HCT116 (cell line): ENCODE measurements around the gene CAPN9. TPM values are rescaled to one million over a fixed set of nuclear protein-coding genes. Genes with fewer than 3 reads are reported as not detected.
"Not testable (repeated sequence)": the region's sequence is repeated elsewhere in the genome, so short reads cannot be mapped to it uniquely, and the experiment has no call there.

Experiments
- ATAC-seq: fragments of 200-7000 bp; cut with Tn5 transposase; 2 replicates; pipeline ENCODE4 v1.9.1; 2020; ENCODE audit warnings: mild to moderate bottlenecking, moderate library complexity
- BruUV-seq: library from RNA; stranded (reverse); fragments of 400-500 nt; replicated peaks from 2 replicates; lab custom pipeline; 2021; lab: Mats Ljungman, UMichigan
- CTCF ChIA-PET: fragments of 300-600 bp; sonication (Branson Sonifier 250); formaldehyde crosslinking; loops from one replicate; lab custom pipeline; 2021; ENCODE audit warnings: antibody characterized with exemption; lab: Charles Lee
- POLR2A ChIA-PET: fragments of 300-600, 350-600 bp; sonication (Branson Sonifier 250); formaldehyde crosslinking; loops from one replicate; lab custom pipeline; 2021; ENCODE audit warnings: antibody characterized with exemption; lab: Charles Lee
- RAD21 ChIA-PET, 2 experiments: fragments of 300-600 bp; sonication (Branson Sonifier 250); formaldehyde crosslinking; loops; one replicate each; lab custom pipeline; 2023; ENCODE audit warnings: low total read pairs in 2 of 2; ENCODE audit not compliant: uncharacterized antibody in 2 of 2, unreplicated experiment in 2 of 2, low non-redundant PET in 1 of 2; lab: Charles Lee
- DNase-seq: peaks from one replicate; pipeline ENCODE4 v3.0.0-alpha.2; 2010; ENCODE audit warnings: low read depth, low spot score
- H2AFZ ChIP-seq: fragments of 200-600 bp; shearing (Covaris generic), sonication (generic); 2 replicates; pipeline ENCODE4 v1.6.1; 2017; ENCODE audit warnings: low read depth, mixed run types, mixed read lengths, antibody characterized with exemption, low read length; ENCODE audit not compliant: poor library complexity, severe bottlenecking
- H3K27ac ChIP-seq: 2 replicates; pipeline ENCODE4 v1.5.1; 2012; ENCODE audit warnings: low read depth, low read length
- H3K27me3 ChIP-seq: fragments of 200-600 bp; sonication (generic); 2 replicates; pipeline ENCODE4 v1.6.1; 2016; ENCODE audit warnings: mixed run types, low read length, mixed read lengths; ENCODE audit not compliant: insufficient read depth
- H3K36me3 ChIP-seq, 2 experiments: fragments of 200-500 bp in 1 of 2; fragments of 200-600 bp in 1 of 2; sonication (Bioruptor generic) in 1 of 2; sonication (generic) in 1 of 2; 2 replicates each; pipeline versions ENCODE4 v1.5.1 to v1.6.1; 2014 to 2016; ENCODE audit warnings: low read length in 2 of 2, inconsistent platforms in 1 of 2, mixed read lengths in 1 of 2, mixed run types in 1 of 2; ENCODE audit not compliant: insufficient read depth in 2 of 2, control insufficient read depth in 1 of 2
- H3K4me1 ChIP-seq, 2 experiments: fragments of 200-600 bp in 1 of 2; sonication (generic) in 1 of 2; 2 replicates each; pipeline versions ENCODE4 v1.5.1 to v1.6.1; 2012 to 2017; ENCODE audit warnings: low read length in 2 of 2, inconsistent platforms in 1 of 2, mild to moderate bottlenecking in 1 of 2, mixed read lengths in 1 of 2, mixed run types in 1 of 2, moderate library complexity in 1 of 2; ENCODE audit not compliant: insufficient read depth in 2 of 2, control insufficient read depth in 1 of 2
- H3K4me2 ChIP-seq: fragments of 200-600 bp; sonication (generic); 2 replicates; pipeline ENCODE4 v1.6.1; 2017; ENCODE audit warnings: mixed run types, low read length, mixed read lengths
- H3K4me3 ChIP-seq, 2 experiments: fragments of 200-600 bp in 1 of 2; sonication (generic) in 1 of 2; replicated peaks in 1 of 2; 2 replicates each; pipeline ENCODE4 v1.5.1; 2011 to 2016; ENCODE audit warnings: low read length in 2 of 2, control low read depth in 1 of 2, low read depth in 1 of 2, mild to moderate bottlenecking in 1 of 2, mixed read lengths in 1 of 2, mixed run types in 1 of 2
- H3K79me2 ChIP-seq: fragments of 200-600 bp; sonication (generic); 2 replicates; pipeline ENCODE4 v1.6.1; 2017; ENCODE audit warnings: mild to moderate bottlenecking, mixed run types, low read length, moderate library complexity, mixed read lengths; ENCODE audit not compliant: insufficient read depth
- H3K9ac ChIP-seq: fragments of 200-600 bp; sonication (generic); 2 replicates; pipeline ENCODE4 v1.6.1; 2016; ENCODE audit warnings: low read length, mixed read lengths
- H3K9me2 ChIP-seq: fragments of 200-600 bp; sonication (generic), shearing (Covaris generic); 2 replicates; pipeline ENCODE4 v1.6.1; 2017; ENCODE audit warnings: mixed run types, mild to moderate bottlenecking, moderate library complexity; ENCODE audit not compliant: insufficient read depth
- H3K9me3 ChIP-seq, 2 experiments: fragments of 200-500 bp in 1 of 2; fragments of 200-600 bp in 1 of 2; sonication (Bioruptor generic) in 1 of 2; sonication (generic) in 1 of 2; 2 replicates each; pipeline ENCODE4 v1.6.1; 2014 to 2017; ENCODE audit warnings: low read length in 2 of 2, mixed read lengths in 2 of 2, inconsistent platforms in 1 of 2, low read depth in 1 of 2, mild to moderate bottlenecking in 1 of 2, mixed run types in 1 of 2, moderate library complexity in 1 of 2; ENCODE audit not compliant: control insufficient read depth in 1 of 2, insufficient read depth in 1 of 2
- H4K20me1 ChIP-seq: fragments of 200-600 bp; sonication (generic), shearing (Covaris generic); 2 replicates; pipeline ENCODE4 v1.6.1; 2017; ENCODE audit warnings: mixed run types, mild to moderate bottlenecking, moderate library complexity; ENCODE audit not compliant: insufficient read depth
- CTCF ChIP-seq, 3 experiments: fragments of 200-600 bp in 1 of 3; sonication (generic) in 1 of 3; IDR thresholded peaks in 2 of 3; conservative IDR thresholded peaks in 1 of 3; 2 replicates each; pipeline ENCODE4 v1.5.1; 2012 to 2017; ENCODE audit warnings: low read depth in 2 of 3, low read length in 2 of 3, antibody characterized with exemption in 1 of 3, borderline replicate concordance in 1 of 3, control low read depth in 1 of 3, mild to moderate bottlenecking in 1 of 3, mixed read lengths in 1 of 3, mixed run types in 1 of 3, moderate library complexity in 1 of 3; ENCODE audit not compliant: insufficient read depth in 1 of 3
- EGR1 ChIP-seq: IDR thresholded peaks from 2 replicates; pipeline ENCODE4 v1.6.1; 2012; ENCODE audit warnings: low read depth
- ELF1 ChIP-seq: IDR thresholded peaks from 2 replicates; pipeline ENCODE4 v1.6.1; 2012; ENCODE audit warnings: low read depth, borderline replicate concordance
- EZH2 ChIP-seq: fragments of 200-600 bp; sonication (generic); IDR thresholded peaks from 2 replicates; pipeline ENCODE4 v1.6.1; 2017; ENCODE audit warnings: antibody characterized with exemption, mixed run types
- FOSL1 ChIP-seq: IDR thresholded peaks from 2 replicates; pipeline ENCODE4 v1.6.1; 2012; ENCODE audit warnings: low read depth
- JUND ChIP-seq: IDR thresholded peaks from 2 replicates; pipeline ENCODE4 v1.6.1; 2012
- MAX ChIP-seq: IDR thresholded peaks from 2 replicates; pipeline ENCODE4 v1.6.1; 2012
- POLR2AphosphoS5 ChIP-seq: IDR thresholded peaks from 2 replicates; pipeline ENCODE4 v1.6.1; 2011; ENCODE audit warnings: mild to moderate bottlenecking, low read depth, low read length, moderate library complexity
- SIN3A ChIP-seq: IDR thresholded peaks from 2 replicates; pipeline ENCODE4 v1.6.1; 2012; ENCODE audit warnings: low read depth
- SP1 ChIP-seq: IDR thresholded peaks from 2 replicates; pipeline ENCODE4 v1.6.1; 2012; ENCODE audit warnings: low read depth
- SRF ChIP-seq: IDR thresholded peaks from 2 replicates; pipeline ENCODE4 v1.6.1; 2012; ENCODE audit warnings: low read depth
- ZFX ChIP-seq: fragments of 450-650 bp; IDR thresholded peaks from 2 replicates; pipeline ENCODE4 v1.6.1; 2017
- ZNF274 ChIP-seq: fragments of 200-500 bp; sonication (Bioruptor generic); IDR thresholded peaks from 2 replicates; pipeline ENCODE4 v1.6.1; 2014; ENCODE audit warnings: mild to moderate bottlenecking, low read depth, low read length, inconsistent platforms
- intact Hi-C: fragments of 100-400 bp; cut with micrococcal nuclease; formaldehyde crosslinking; loops from 2 replicates; pipeline ENCODE4 v1.10.0; 2022
- total RNA-seq: library from RNA; stranded (reverse); gene quantifications from one replicate; pipeline ENCODE4 v1.2.1, GENCODE V29; 2021; ENCODE audit not compliant: unreplicated experiment
- TF ChIP-seq, protein P1 (sequence below): IDR thresholded peaks from 2 replicates; pipeline ENCODE4 v1.6.1; 2012; ENCODE audit warnings: low read depth
- TF ChIP-seq, protein P2 (sequence below): IDR thresholded peaks from 2 replicates; pipeline ENCODE4 v1.6.1; 2012

The CAPN9 gene
- total RNA-seq, 1 experiment from 2014 or later = not detected

GRCh38 chr1:230717251-230717650 is 29.9 kb upstream of the CAPN9 start:
- Histone ChIP-seq H3K36me3 (no peaks in the 10 kb centered on the region), H3K9ac (no peak overlapping the region), H2AFZ (no peak overlapping the region), H3K27me3 (no peaks in the 10 kb centered on the region), H3K4me2 (no peak overlapping the region), H3K9me2 (no peaks in the 10 kb centered on the region), H3K79me2 (no peaks in the 10 kb centered on the region), H4K20me1 (no peaks in the 10 kb centered on the region), H3K9me3 (no peaks in the 10 kb centered on the region; a peak in 1 of 4 replicates), H3K27ac (no peak overlapping the region), H3K4me1 (no peaks in the 10 kb centered on the region), H3K4me3 (no peak overlapping the region)
- TF ChIP-seq, protein P1, sequence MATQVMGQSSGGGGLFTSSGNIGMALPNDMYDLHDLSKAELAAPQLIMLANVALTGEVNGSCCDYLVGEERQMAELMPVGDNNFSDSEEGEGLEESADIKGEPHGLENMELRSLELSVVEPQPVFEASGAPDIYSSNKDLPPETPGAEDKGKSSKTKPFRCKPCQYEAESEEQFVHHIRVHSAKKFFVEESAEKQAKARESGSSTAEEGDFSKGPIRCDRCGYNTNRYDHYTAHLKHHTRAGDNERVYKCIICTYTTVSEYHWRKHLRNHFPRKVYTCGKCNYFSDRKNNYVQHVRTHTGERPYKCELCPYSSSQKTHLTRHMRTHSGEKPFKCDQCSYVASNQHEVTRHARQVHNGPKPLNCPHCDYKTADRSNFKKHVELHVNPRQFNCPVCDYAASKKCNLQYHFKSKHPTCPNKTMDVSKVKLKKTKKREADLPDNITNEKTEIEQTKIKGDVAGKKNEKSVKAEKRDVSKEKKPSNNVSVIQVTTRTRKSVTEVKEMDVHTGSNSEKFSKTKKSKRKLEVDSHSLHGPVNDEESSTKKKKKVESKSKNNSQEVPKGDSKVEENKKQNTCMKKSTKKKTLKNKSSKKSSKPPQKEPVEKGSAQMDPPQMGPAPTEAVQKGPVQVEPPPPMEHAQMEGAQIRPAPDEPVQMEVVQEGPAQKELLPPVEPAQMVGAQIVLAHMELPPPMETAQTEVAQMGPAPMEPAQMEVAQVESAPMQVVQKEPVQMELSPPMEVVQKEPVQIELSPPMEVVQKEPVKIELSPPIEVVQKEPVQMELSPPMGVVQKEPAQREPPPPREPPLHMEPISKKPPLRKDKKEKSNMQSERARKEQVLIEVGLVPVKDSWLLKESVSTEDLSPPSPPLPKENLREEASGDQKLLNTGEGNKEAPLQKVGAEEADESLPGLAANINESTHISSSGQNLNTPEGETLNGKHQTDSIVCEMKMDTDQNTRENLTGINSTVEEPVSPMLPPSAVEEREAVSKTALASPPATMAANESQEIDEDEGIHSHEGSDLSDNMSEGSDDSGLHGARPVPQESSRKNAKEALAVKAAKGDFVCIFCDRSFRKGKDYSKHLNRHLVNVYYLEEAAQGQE = no peak
- TF ChIP-seq FOSL1 (no peak), SP1 (no peak), EZH2 (no peak), CTCF (IDR thresholded peaks at IDR 0.05 in 2 of 3, conservative IDR thresholded peaks at IDR 0.05 in 1 of 3; ENCODE audit: borderline replicate concordance in 1 of 3, insufficient read depth in 1 of 3, low read depth in 2 of 3, low read length in 2 of 3) (no peak), SIN3A (no peak), ZFX (no peak), SRF (no peak), EGR1 (no peak), JUND (no peak), POLR2AphosphoS5 (no peak), ELF1 (no peak), MAX (no peak), ZNF274 (no peak)
- TF ChIP-seq, protein P2, sequence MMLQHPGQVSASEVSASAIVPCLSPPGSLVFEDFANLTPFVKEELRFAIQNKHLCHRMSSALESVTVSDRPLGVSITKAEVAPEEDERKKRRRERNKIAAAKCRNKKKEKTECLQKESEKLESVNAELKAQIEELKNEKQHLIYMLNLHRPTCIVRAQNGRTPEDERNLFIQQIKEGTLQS = no peak
- ChIA-PET CTCF (no interaction called here), RAD21 (no interaction called here), POLR2A (no interaction called here)
- intact Hi-C loops = no loop called here
- no peak for ATAC-seq
- no TSS peak for BruUV-seq
- no peak for DNase-seq

DNA sequence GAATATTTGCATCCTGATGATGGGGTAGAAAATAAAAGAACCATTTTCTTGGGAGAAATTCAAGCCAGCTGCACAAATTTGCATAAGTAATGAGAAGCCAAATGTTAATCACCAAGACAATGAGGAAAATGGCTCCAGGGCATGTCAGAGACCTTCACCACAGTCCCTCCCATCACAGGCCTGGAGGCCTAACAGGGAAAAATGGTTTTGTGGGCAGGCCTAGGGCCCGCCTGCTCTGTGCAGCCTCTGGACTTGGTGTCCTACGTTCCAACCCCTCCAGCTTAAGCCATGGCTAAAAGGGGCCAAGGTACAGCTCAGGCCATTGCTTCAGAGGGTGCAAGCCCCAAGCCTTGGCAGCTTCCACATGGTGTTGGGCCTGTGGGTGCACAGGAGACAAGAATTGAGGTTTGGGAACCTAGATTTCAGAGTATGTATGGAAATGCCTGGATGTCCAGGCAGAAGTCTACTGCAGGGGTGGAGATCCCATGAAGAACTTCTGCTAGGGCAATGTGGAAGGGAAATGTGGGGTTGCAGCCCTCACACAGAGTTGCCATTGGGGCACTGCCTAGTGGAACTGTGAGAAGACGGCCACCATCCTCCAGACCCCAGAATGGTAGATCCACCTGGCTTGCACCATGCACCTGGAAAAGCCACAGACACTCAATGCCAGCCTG is 25.2 kb upstream of the CAPN9 start:
- POLR2A ChIA-PET, H3K27me3 ChIP-seq, intact Hi-C loops, H3K4me2 ChIP-seq, CTCF ChIA-PET, H3K27ac ChIP-seq, H4K20me1 ChIP-seq, H3K9me3 ChIP-seq, DNase-seq, H3K4me3 ChIP-seq, RAD21 ChIA-PET, H3K9me2 ChIP-seq, H3K36me3 ChIP-seq, BruUV-seq, H3K4me1 ChIP-seq, H2AFZ ChIP-seq, H3K9ac ChIP-seq, H3K79me2 ChIP-seq, ATAC-seq: not testable (repeated sequence)
